Colon (tissue), 2 donors: ENCODE measurements around the gene GFOD2.

ENCODE experiments used
- FAIRE-seq: peaks from 2 replicates; lab custom pipeline; 2012; peaks lifted over from hg19 to GRCh38; lab: Jason Lieb, UNC
- donor health status: control.
- donor health status: control.

The GFOD2 gene

GRCh38 chr16:67637625-67638024 is 81.5 kb downstream of the GFOD2 start:
- no peak for FAIRE-seq

GRCh38 chr16:67636713-67637112 is 82.4 kb downstream of the GFOD2 start:
- FAIRE-seq, result no peak

DNA sequence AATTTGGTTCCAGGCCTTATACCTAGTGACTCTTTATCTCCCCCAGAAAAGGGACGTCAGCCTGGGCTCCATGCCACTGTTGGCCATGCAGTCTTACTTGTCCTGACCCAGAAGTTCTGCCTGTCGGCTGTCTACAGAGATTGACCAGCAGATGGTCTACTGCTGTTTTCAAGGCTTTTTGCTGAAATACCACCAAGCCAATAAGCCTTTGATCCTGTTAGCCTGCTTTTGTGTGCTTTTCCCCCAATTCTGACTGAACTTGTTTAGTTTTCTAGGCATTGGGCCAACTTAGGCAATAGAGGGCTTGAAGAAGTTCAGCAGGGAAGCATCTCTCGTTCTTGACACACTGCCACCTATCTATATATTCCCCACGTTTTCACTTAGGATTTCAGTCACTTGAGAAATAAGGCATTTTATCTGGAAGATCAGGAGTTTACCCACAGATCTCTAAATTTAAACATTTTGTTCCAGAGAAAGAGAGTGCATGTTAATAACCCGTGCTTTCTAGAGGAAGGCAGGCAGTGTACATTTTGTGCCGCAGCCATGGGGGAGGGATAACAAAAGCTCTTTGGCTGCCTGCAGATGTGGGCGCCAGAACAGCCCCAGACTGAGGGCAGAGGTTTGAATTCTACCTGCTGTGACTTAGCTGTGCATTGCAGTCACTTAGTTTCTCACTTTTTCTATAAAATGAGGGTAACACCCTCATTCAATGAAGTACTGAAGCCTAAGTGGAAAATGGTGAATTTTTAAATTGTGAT is 86.5 kb downstream of the GFOD2 start:
- no peak for FAIRE-seq

DNA sequence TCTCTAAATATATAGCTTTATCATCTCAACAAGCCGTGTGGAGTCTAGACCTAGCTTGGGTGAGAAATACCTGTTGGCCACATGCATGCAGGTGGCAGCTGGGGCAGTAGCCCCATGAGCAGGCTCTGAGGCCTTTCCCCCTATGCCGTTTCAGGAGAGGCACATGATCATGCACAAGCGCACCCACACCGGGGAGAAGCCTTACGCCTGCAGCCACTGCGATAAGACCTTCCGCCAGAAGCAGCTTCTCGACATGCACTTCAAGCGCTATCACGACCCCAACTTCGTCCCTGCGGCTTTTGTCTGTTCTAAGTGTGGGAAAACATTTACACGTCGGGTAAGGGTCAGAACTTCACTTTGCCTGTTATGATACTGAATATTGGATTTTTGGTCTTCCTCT is 90.9 kb downstream of the GFOD2 start:
- no peak for FAIRE-seq
